Prostate gland (tissue), 2 donors: ENCODE results near the gene GSE1. TPM values are rescaled to one million over a fixed set of nuclear protein-coding genes. Genes with fewer than 3 reads are reported as not detected.
A peak's percentile ranks its signal among the peaks of the same experiment; 100 is the strongest.

ENCODE experiments used
- DNase-seq: peaks from one replicate; pipeline ENCODE4 v3.0.0-alpha.2; 2019; ENCODE audit warnings: low spot score
- H3K27ac ChIP-seq, 2 donors: fragments of 200-600 bp; sonication (generic); 2 replicates each; pipeline ENCODE4 v1.5.1; 2017 to 2019
- H3K27me3 ChIP-seq: fragments of 200-600 bp; sonication (generic); replicated peaks from 2 replicates; pipeline ENCODE4 v1.5.1; 2019; ENCODE audit not compliant: insufficient read depth
- H3K36me3 ChIP-seq, 2 donors: fragments of 200-600 bp; sonication (generic); 1 replicate in 1 of 2; 2 replicates in 1 of 2; pipeline versions ENCODE4 v1.5.1 to v1.8.1; 2017 to 2019
- H3K4me1 ChIP-seq: fragments of 200-600 bp; sonication (generic); replicated peaks from 2 replicates; pipeline ENCODE4 v1.5.1; 2019
- H3K4me3 ChIP-seq, 2 donors: fragments of 200-600 bp; sonication (generic); 2 replicates each; pipeline ENCODE4 v1.5.1; 2017 to 2019
- H3K9me3 ChIP-seq: fragments of 200-600 bp; sonication (generic); 2 replicates; pipeline ENCODE4 v1.5.1; 2017
- CTCF ChIP-seq, 4 experiments: fragments of 200-600 bp in 2 of 4; fragments of 450-650 bp in 2 of 4; sonication (generic) in 2 of 4; IDR thresholded peaks; 1 replicate in 3 of 4; 2 replicates in 1 of 4; pipeline ENCODE4 v1.5.1; 2016 to 2019; ENCODE audit warnings: antibody characterized with exemption in 4 of 4, mild to moderate bottlenecking in 2 of 4, moderate library complexity in 2 of 4
- POLR2A ChIP-seq: fragments of 450-650 bp; IDR thresholded peaks from one replicate; pipeline ENCODE4 v1.6.1; 2016; ENCODE audit warnings: antibody characterized with exemption, mild to moderate bottlenecking
- POLR2AphosphoS5 ChIP-seq: sonication (generic); formaldehyde crosslinking; IDR thresholded peaks from one replicate; pipeline ENCODE4 v1.6.1; 2017; ENCODE audit warnings: antibody characterized with exemption
- WGBS: methylation state at CpG from one replicate; pipeline ENCODE4 v1.1.5; 2018; 5-methylcytosine and 5-hydroxymethylcytosine counted together
- intact Hi-C: fragments of 100-400 bp; cut with DNase I; formaldehyde crosslinking; loops from one replicate; pipeline ENCODE4 v1.14.2; 2022
- total RNA-seq, 2 donors: library from RNA; depleted of rRNA; stranded (reverse); fragments of >200 nt; gene quantifications; one replicate each; pipeline ENCODE4 v1.1.0, GENCODE V29; 2016

GSE1 gene
- total RNA-seq, 2 donors from 2014 or later, result 41.4 to 146 TPM

- 86% methylated on average over 8 of the region's 8 CpGs for WGBS
- Histone ChIP-seq H3K4me1 (peaks cover 15% of the 10 kb centered on the region), H3K27ac (no peak overlapping the region), H3K27me3 (no peaks in the 10 kb centered on the region), H3K36me3 (no peaks in the 10 kb centered on the region), H3K4me3 (no peak overlapping the region), H3K9me3 (no peaks in the 10 kb centered on the region)
- intact Hi-C loops, result no loop called here
- no peak for TF ChIP-seq POLR2A
- TF ChIP-seq POLR2AphosphoS5, result no peak
- TF ChIP-seq CTCF (IDR thresholded peaks at IDR 0.05), result no peak
- no peak for DNase-seq
Measured at GRCh38 chr16:85678016-85678415, 64.9 kb downstream of the GSE1 start.

- Histone ChIP-seq H3K27me3 (no peaks in the 10 kb centered on the region), H3K36me3 (no peaks in the 10 kb centered on the region), H3K4me1 (peaks cover 10% of the 10 kb centered on the region), H3K27ac (no peak overlapping the region), H3K4me3 (no peak overlapping the region), H3K9me3 (no peaks in the 10 kb centered on the region)
- 69% methylated on average over 5 of the region's 5 CpGs for WGBS
- no peak for TF ChIP-seq CTCF (IDR thresholded peaks at IDR 0.05)
- TF ChIP-seq POLR2A, result no peak
- no peak for TF ChIP-seq POLR2AphosphoS5
- no peak for DNase-seq
- intact Hi-C loops, result no loop called here
Measured at GRCh38 chr16:85678821-85679220, 65.7 kb downstream of the GSE1 start.

- no peak overlapping the region for H3K4me3 ChIP-seq
- no peak overlapping the region for H3K27ac ChIP-seq
- intact Hi-C loops, result no loop called here
- peaks cover 3% of the 10 kb centered on the region for H3K4me1 ChIP-seq
- no peaks in the 10 kb centered on the region for H3K36me3 ChIP-seq
- H3K9me3 ChIP-seq, result no peaks in the 10 kb centered on the region
- WGBS, result 93% methylated on average over 6 of the region's 6 CpGs
- H3K27me3 ChIP-seq, result no peaks in the 10 kb centered on the region
- TF ChIP-seq POLR2A (no peak), POLR2AphosphoS5 (no peak), CTCF (IDR thresholded peaks at IDR 0.05) (no peak)
- DNase-seq, result no peak
Measured at GRCh38 chr16:85679870-85680269, 66.7 kb downstream of the GSE1 start.

GRCh38 chr16:85680352-85680944, 67.3 kb downstream of the GSE1 start:
- WGBS, result 86% methylated on average over 6 of the region's 6 CpGs
- Histone ChIP-seq H3K4me3 (no peak overlapping the region), H3K36me3 (no peaks in the 10 kb centered on the region), H3K27ac (no peak overlapping the region), H3K4me1 (no peaks in the 10 kb centered on the region), H3K27me3 (no peaks in the 10 kb centered on the region), H3K9me3 (no peaks in the 10 kb centered on the region)
- intact Hi-C loops, result no loop called here
- no peak for DNase-seq
- no peak for TF ChIP-seq POLR2A
- no peak for TF ChIP-seq CTCF (IDR thresholded peaks at IDR 0.05)
- no peak for TF ChIP-seq POLR2AphosphoS5

- Histone ChIP-seq H3K9me3 (no peaks in the 10 kb centered on the region), H3K4me1 (no peaks in the 10 kb centered on the region), H3K36me3 (no peaks in the 10 kb centered on the region), H3K27ac (no peak overlapping the region), H3K27me3 (no peaks in the 10 kb centered on the region), H3K4me3 (no peak overlapping the region)
- intact Hi-C loops, result no loop called here
- DNase-seq, result no peak
- 79% methylated on average over 8 of the region's 8 CpGs for WGBS
- peak; percentile 6 for TF ChIP-seq POLR2AphosphoS5
- TF ChIP-seq POLR2A, result no peak
Measured at GRCh38 chr16:85681255-85681654, 68.1 kb downstream of the GSE1 start.
